Smooth muscle cell (in vitro differentiated cells): ENCODE results near the gene SLC2A4RG. TPM values are rescaled to one million over a fixed set of nuclear protein-coding genes. Genes with fewer than 3 reads are reported as not detected.

ENCODE experiments used
- DNase-seq: peaks from one replicate; lab custom pipeline; 2025; ENCODE audit not compliant: unreplicated experiment; lab: John Stamatoyannopoulos, UW
- H2AFZ ChIP-seq: fragments of 200-600 bp; sonication (generic); 2 replicates; pipeline ENCODE4 v1.6.0; 2016; ENCODE audit warnings: antibody characterized with exemption, low read depth, mild to moderate bottlenecking
- H3F3A ChIP-seq: fragments of 200-600 bp; sonication (generic); 2 replicates; pipeline ENCODE4 v1.6.0; 2017; ENCODE audit warnings: antibody characterized with exemption, low read depth
- H3K27ac ChIP-seq: fragments of 200-600 bp; sonication (generic); 2 replicates; pipeline ENCODE4 v1.5.1; 2016; ENCODE audit warnings: low read depth, mild to moderate bottlenecking
- H3K27me3 ChIP-seq: fragments of 200-600 bp; sonication (generic); 2 replicates; pipeline ENCODE4 v1.6.1; 2016; ENCODE audit warnings: low read depth, mild to moderate bottlenecking
- H3K36me3 ChIP-seq: fragments of 200-600 bp; sonication (generic); 2 replicates; pipeline ENCODE4 v1.5.1; 2016; ENCODE audit warnings: low read depth
- H3K4me1 ChIP-seq: fragments of 200-600 bp; sonication (generic); 2 replicates; pipeline ENCODE4 v1.5.1; 2016; ENCODE audit warnings: low read depth
- H3K4me2 ChIP-seq: fragments of 200-600 bp; sonication (generic); 2 replicates; pipeline ENCODE4 v1.6.0; 2016; ENCODE audit warnings: mild to moderate bottlenecking
- H3K4me3 ChIP-seq: fragments of 200-600 bp; sonication (generic); 2 replicates; pipeline ENCODE4 v1.5.1; 2016; ENCODE audit warnings: mild to moderate bottlenecking
- H3K79me2 ChIP-seq: fragments of 200-600 bp; sonication (generic); 2 replicates; pipeline ENCODE4 v1.6.0; 2016; ENCODE audit warnings: low read depth, mild to moderate bottlenecking
- H3K9ac ChIP-seq: fragments of 200-600 bp; sonication (generic); 2 replicates; pipeline ENCODE4 v1.6.0; 2016; ENCODE audit warnings: low read depth
- H3K9me3 ChIP-seq: fragments of 200-600 bp; sonication (generic); replicated peaks from 2 replicates; pipeline ENCODE4 v1.5.1; 2016; ENCODE audit warnings: low read depth
- H4K20me1 ChIP-seq: fragments of 200-600 bp; sonication (generic); 2 replicates; pipeline ENCODE4 v1.6.0; 2016; ENCODE audit warnings: low read depth
- CTCF ChIP-seq: fragments of 200-600 bp; sonication (generic); IDR thresholded peaks from 2 replicates; pipeline ENCODE4 v1.5.1; 2017; ENCODE audit warnings: borderline replicate concordance, mild to moderate bottlenecking, antibody characterized with exemption; ENCODE audit not compliant: insufficient read depth, poor library complexity, severe bottlenecking
- WGBS: methylation state at CpG from one replicate; pipeline ENCODE4 v1.1.7; 2016; ENCODE audit warnings: low lambda C conversion rate; 5-methylcytosine and 5-hydroxymethylcytosine counted together
- polyA plus RNA-seq: library from polyadenylated mRNA; unstranded; fragments of >200 nt; fragmentation: Nextera tagmentation; extraction: Ambion mirVana; gene quantifications from 2 replicates; pipeline ENCODE4 v1.2.1, GENCODE V29; 2016
- total RNA-seq: library from RNA; depleted of rRNA; stranded (reverse); fragments of >200 nt; gene quantifications from 2 replicates; pipeline ENCODE4 v1.2.3, GENCODE V29; 2014

Gene SLC2A4RG
- total and polyA plus RNA-seq, 2 experiments from 2014 or later, result 43.7 to 45.6 TPM

DNA sequence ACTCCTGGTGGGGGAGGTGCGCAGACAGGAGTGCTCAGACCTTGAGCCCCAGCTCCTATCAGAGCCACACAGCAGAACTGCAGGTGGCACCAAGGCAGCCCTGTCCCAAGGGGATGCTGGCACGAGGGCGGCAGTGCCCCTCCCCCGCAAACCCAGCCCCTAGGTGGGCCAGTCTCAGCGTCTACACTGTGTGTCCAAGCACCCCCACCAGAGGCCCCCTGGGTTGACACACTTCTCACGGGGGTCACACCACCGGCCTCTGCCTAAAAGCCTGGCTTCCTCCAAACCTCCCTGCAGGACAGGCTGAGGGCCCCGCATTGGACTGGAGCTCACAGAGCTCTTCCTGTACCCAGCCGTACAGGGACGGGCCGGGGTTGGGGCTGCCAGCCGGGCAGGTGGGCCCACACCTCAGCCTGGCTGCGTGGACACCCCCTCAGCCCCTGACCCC, 8.1 kb downstream of the SLC2A4RG start:
- H3K27ac ChIP-seq, result no peak overlapping the region
- 93% methylated on average over 9 of the region's 13 CpGs for WGBS
- TF ChIP-seq CTCF, result no peak
- no peaks in the 10 kb centered on the region for H3K27me3 ChIP-seq
- no peak overlapping the region for H3K4me2 ChIP-seq
- H3K9me3 ChIP-seq, result no peaks in the 10 kb centered on the region
- no peaks in the 10 kb centered on the region for H4K20me1 ChIP-seq
- no peaks in the 10 kb centered on the region for H3K4me1 ChIP-seq
- no peaks in the 10 kb centered on the region for H3K36me3 ChIP-seq
- no peak for DNase-seq
- H2AFZ ChIP-seq, result no peak overlapping the region
- H3K4me3 ChIP-seq, result no peak overlapping the region
- H3F3A ChIP-seq, result peaks cover 10% of the 10 kb centered on the region
- no peaks in the 10 kb centered on the region for H3K79me2 ChIP-seq
- no peak overlapping the region for H3K9ac ChIP-seq

DNA sequence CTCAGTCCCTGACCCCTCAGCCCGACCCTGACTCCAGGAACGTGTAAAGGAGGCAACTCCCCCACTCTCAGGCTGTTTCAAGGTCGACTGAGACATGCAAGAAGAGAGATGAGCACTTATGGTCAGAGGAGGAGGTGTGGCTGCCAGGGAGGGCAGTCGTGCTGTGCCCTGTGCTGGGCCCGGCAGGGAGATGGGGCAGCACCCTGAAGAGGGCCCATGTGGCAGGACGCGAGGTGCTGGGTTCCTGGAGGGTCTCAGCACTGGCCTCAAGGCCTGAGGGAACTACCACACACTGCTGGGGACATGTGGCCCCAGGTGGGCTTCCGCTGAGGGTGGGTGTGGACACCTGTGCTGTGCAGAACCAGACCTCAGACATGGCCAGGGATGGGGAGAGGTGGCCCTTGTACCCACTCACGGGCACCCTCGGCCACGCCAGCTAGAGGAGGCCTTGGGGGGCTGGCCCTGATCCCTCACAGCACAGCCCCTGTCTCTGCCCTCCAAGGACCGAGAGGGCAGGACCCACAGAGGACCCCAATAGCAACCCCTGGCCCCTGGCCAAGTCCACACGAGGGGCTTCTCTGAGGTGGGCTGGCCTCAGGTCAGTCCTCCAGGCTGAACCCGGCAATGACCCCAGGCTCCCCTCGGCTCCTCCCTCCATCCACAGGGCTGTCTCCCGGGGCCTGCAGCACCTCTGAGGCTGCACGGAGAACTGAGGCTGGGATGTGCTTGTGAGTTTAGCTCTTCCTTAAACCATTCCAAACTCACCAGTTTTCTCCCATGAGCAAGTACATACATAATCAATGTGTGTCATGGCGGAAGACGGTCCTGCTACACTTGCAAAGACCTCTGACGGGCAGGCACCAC, 8.7 kb downstream of the SLC2A4RG start:
- no peak for DNase-seq
- no peak overlapping the region for H2AFZ ChIP-seq
- H3F3A ChIP-seq, result peaks cover 7% of the 10 kb centered on the region
- WGBS, result 87% methylated on average over 19 of the region's 20 CpGs
- no peaks in the 10 kb centered on the region for H4K20me1 ChIP-seq
- no peaks in the 10 kb centered on the region for H3K4me1 ChIP-seq
- no peaks in the 10 kb centered on the region for H3K79me2 ChIP-seq
- no peaks in the 10 kb centered on the region for H3K9me3 ChIP-seq
- H3K36me3 ChIP-seq, result no peaks in the 10 kb centered on the region
- H3K9ac ChIP-seq, result no peak overlapping the region
- no peak overlapping the region for H3K27ac ChIP-seq
- TF ChIP-seq CTCF, result no peak
- no peak overlapping the region for H3K4me3 ChIP-seq
- H3K27me3 ChIP-seq, result no peaks in the 10 kb centered on the region
- H3K4me2 ChIP-seq, result no peak overlapping the region

DNA sequence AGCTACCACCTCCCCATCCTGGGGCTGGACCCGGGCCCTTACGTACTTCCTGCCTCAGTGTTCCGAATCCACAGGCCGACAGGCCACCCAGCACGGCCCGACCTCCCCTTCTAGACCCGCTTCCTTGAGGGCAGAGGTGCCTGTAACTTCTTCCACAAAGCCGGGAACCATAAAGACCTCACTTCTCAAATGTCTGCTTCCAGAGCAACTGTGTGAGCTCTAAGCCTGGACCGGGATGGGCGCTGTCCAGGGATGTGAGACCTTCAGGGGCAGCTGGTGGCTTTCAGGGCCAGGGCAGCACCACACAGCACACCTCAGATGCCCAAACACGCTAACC, 9.3 kb downstream of the SLC2A4RG start:
- WGBS, result 85% methylated on average over 11 of the region's 11 CpGs
- H3K79me2 ChIP-seq, result no peaks in the 10 kb centered on the region
- H2AFZ ChIP-seq, result no peak overlapping the region
- H3K4me3 ChIP-seq, result no peak overlapping the region
- H3F3A ChIP-seq, result peaks cover 3% of the 10 kb centered on the region
- no peak overlapping the region for H3K4me2 ChIP-seq
- H3K27me3 ChIP-seq, result no peaks in the 10 kb centered on the region
- H3K9ac ChIP-seq, result no peak overlapping the region
- H3K9me3 ChIP-seq, result no peaks in the 10 kb centered on the region
- no peaks in the 10 kb centered on the region for H3K4me1 ChIP-seq
- H3K36me3 ChIP-seq, result no peaks in the 10 kb centered on the region
- DNase-seq, result no peak
- no peak for TF ChIP-seq CTCF
- H3K27ac ChIP-seq, result no peak overlapping the region
- no peaks in the 10 kb centered on the region for H4K20me1 ChIP-seq
